BJ (cell line): ENCODE measurements around the gene MARK1. TPM values are rescaled to one million over a fixed set of nuclear protein-coding genes. Genes with fewer than 3 reads are reported as not detected.

Experiments
- CTCF ChIA-PET: fragments of 350-600 bp; formaldehyde crosslinking; extraction: SDS; loops from one replicate; lab custom pipeline; 2021; ENCODE audit warnings: antibody characterized with exemption, inconsistent platforms; lab: Yijun Ruan, JAX
- POLR2A ChIA-PET: fragments of 300-600 bp; sonication (Branson Sonifier 250); formaldehyde crosslinking; extraction: SDS; loops from one replicate; lab custom pipeline; 2021; ENCODE audit warnings: antibody characterized with exemption; lab: Charles Lee
- DNase-seq: peaks from one replicate; pipeline ENCODE4 v3.0.0-alpha.2; 2011; ENCODE audit warnings: low read depth
- H3K27me3 ChIP-seq: 2 replicates; pipeline ENCODE4 v1.6.0; 2011; ENCODE audit warnings: low read length; ENCODE audit not compliant: control insufficient read depth, insufficient read depth
- H3K36me3 ChIP-seq: 2 replicates; pipeline ENCODE4 v1.5.1; 2011; ENCODE audit warnings: low read length; ENCODE audit not compliant: control insufficient read depth, insufficient read depth
- H3K4me3 ChIP-seq: 2 replicates; pipeline ENCODE4 v1.5.1; 2011; ENCODE audit warnings: low read depth, mild to moderate bottlenecking, control low read depth, low read length
- CTCF ChIP-seq: IDR thresholded peaks from 2 replicates; pipeline ENCODE4 v1.5.1; 2011; ENCODE audit warnings: low read depth, mild to moderate bottlenecking, control low read depth, inconsistent platforms, low read length, moderate library complexity; ENCODE audit not compliant: insufficient read depth
- polyA plus RNA-seq: library from polyadenylated mRNA; depleted of rRNA; stranded (reverse); fragments of >200 nt; gene quantifications from 2 replicates; pipeline ENCODE4 v1.2.3, GENCODE V29; 2011

MARK1 gene
- polyA plus RNA-seq, 1 experiment: 0.97 TPM

GRCh38 chr1:220655961-220656740 is 128.2 kb downstream of the MARK1 start:
- Histone ChIP-seq H3K27me3 (no peaks in the 10 kb centered on the region), H3K4me3 (no peak overlapping the region), H3K36me3 (no peaks in the 10 kb centered on the region)
- DNase-seq: no peak
- POLR2A ChIA-PET: no interaction called here
- TF ChIP-seq CTCF: no peak
- CTCF ChIA-PET: interaction anchor here (1.7 kb wide), 1 partner anchor 21 kb away, joined by 3 read pairs; no protein-coding TSS in a partner anchor

GRCh38 chr1:220666349-220666748 is 138.4 kb downstream of the MARK1 start:
- Histone ChIP-seq H3K36me3 (no peaks in the 10 kb centered on the region), H3K4me3 (no peak overlapping the region), H3K27me3 (no peaks in the 10 kb centered on the region)
- ChIA-PET POLR2A (no interaction called here), CTCF (no interaction called here)
- DNase-seq: no peak
- no peak for TF ChIP-seq CTCF

- no peak for TF ChIP-seq CTCF
- Histone ChIP-seq H3K36me3 (no peaks in the 10 kb centered on the region), H3K4me3 (no peak overlapping the region), H3K27me3 (no peaks in the 10 kb centered on the region)
- no peak for DNase-seq
- CTCF ChIA-PET: interaction anchor here (1.0 to 2.1 kb wide), 4 partner anchors 11 to 107 kb away, joined by 3 to 12 read pairs (median 6); no protein-coding TSS in a partner anchor
- POLR2A ChIA-PET: no interaction called here
Measured at GRCh38 chr1:220669005-220669404, 141.1 kb downstream of the MARK1 start.

GRCh38 chr1:220670365-220670764 is 142.4 kb downstream of the MARK1 start:
- no peaks in the 10 kb centered on the region for H3K36me3 ChIP-seq
- ChIA-PET POLR2A (no interaction called here), CTCF (interaction anchor here (1.0 kb wide), 1 partner anchor 106 kb away, joined by 3 read pairs; no protein-coding TSS in a partner anchor)
- H3K27me3 ChIP-seq: no peaks in the 10 kb centered on the region
- no peak for DNase-seq
- no peak for TF ChIP-seq CTCF
- no peak overlapping the region for H3K4me3 ChIP-seq

GRCh38 chr1:220673921-220674320 is 146.0 kb downstream of the MARK1 start:
- no peaks in the 10 kb centered on the region for H3K27me3 ChIP-seq
- H3K36me3 ChIP-seq: no peaks in the 10 kb centered on the region
- no peak overlapping the region for H3K4me3 ChIP-seq
- ChIA-PET POLR2A (interaction anchor here (0.7 kb wide), 1 partner anchor 112 kb away, joined by 3 read pairs; no protein-coding TSS in a partner anchor), CTCF (interaction anchor here (1.3 to 1.9 kb wide), 2 partner anchors 14 to 42 kb away, joined by 3 to 5 read pairs; no protein-coding TSS in a partner anchor)
- TF ChIP-seq CTCF: no peak
- no peak for DNase-seq
